ENCODE data around the gene SFTPA1. TPM values are rescaled to one million over a fixed set of nuclear protein-coding genes. Genes with fewer than 3 reads are reported as not detected.

Gene SFTPA1
- total and polyA plus RNA-seq, 10 of the 15 experiments (the other 5 are each of a cell fraction or from before 2014, with no cell fraction given): 3.7 TPM; not detected in 9

- no peak overlapping the region for H3K4me3 ChIP-seq
- H3K9ac ChIP-seq (ENCODE audit: control insufficient read depth, insufficient read depth, low read length): no peak overlapping the region
- H3K9me3 ChIP-seq (replicated peaks; ENCODE audit: control insufficient read depth, insufficient read depth, low read length): no peaks in the 10 kb centered on the region; the same call in 2 of the 3 replicates
- ChIA-PET POLR2A (no interaction called here), RAD21 (ENCODE audit: unreplicated experiment) (no interaction called here), CTCF (interaction anchor here (2.3 kb wide), 1 partner anchor 90 kb away, joined by 9 read pairs; no protein-coding TSS in a partner anchor), SMC1A (ENCODE audit: uncharacterized antibody, unreplicated experiment) (no interaction called here)
- no peak for ATAC-seq
- H3K4me1 ChIP-seq (ENCODE audit: control insufficient read depth, insufficient read depth, low read length): no peaks in the 10 kb centered on the region
- no peak for FAIRE-seq
- no peaks in the 10 kb centered on the region for H4K20me1 ChIP-seq (ENCODE audit: control insufficient read depth, insufficient read depth)
- H3K79me2 ChIP-seq (ENCODE audit: control insufficient read depth, insufficient read depth, low read length): no peaks in the 10 kb centered on the region
- intact Hi-C loops (cut with micrococcal nuclease; ENCODE audit: unreplicated experiment) (no loop called here), in situ Hi-C loops (cut with MboI) (no loop called here)
- WGBS (ENCODE audit: insufficient coverage, insufficient replicate concordance, low lambda C conversion rate, missing lambda C conversion rate): 19% methylated on average over 2 of the region's 2 CpGs
- H3K27ac ChIP-seq (ENCODE audit: control insufficient read depth, insufficient read depth): no peak overlapping the region
- no TSS peak for BruUV-seq (replicated peaks)
- no peak for DNase-seq (ENCODE audit: low read depth, low spot score)
- TF ChIP-seq BMI1 (IDR thresholded peaks at IDR 0.05; ENCODE audit: borderline replicate concordance) (no peak), CHD4 (IDR thresholded peaks at IDR 0.05) (no peak), IKZF2 (IDR thresholded peaks at IDR 0.05) (no peak), HDAC6 (IDR thresholded peaks at IDR 0.05; ENCODE audit: unreplicated experiment) (no peak), RELA (IDR thresholded peaks at IDR 0.05; ENCODE audit: borderline replicate concordance, partially characterized antibody) (no peak), NBN (IDR thresholded peaks at IDR 0.05) (no peak), POLR2AphosphoS2 (IDR thresholded peaks at IDR 0.05; ENCODE audit: low read depth, low read length) (no peak), SKIL (IDR thresholded peaks at IDR 0.05; ENCODE audit: low read depth, poor library complexity, severe bottlenecking) (no peak)
- TF ChIP-seq, protein P1, sequence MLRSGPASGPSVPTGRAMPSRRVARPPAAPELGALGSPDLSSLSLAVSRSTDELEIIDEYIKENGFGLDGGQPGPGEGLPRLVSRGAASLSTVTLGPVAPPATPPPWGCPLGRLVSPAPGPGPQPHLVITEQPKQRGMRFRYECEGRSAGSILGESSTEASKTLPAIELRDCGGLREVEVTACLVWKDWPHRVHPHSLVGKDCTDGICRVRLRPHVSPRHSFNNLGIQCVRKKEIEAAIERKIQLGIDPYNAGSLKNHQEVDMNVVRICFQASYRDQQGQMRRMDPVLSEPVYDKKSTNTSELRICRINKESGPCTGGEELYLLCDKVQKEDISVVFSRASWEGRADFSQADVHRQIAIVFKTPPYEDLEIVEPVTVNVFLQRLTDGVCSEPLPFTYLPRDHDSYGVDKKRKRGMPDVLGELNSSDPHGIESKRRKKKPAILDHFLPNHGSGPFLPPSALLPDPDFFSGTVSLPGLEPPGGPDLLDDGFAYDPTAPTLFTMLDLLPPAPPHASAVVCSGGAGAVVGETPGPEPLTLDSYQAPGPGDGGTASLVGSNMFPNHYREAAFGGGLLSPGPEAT (IDR thresholded peaks at IDR 0.05; ENCODE audit: low read depth): no peak
- no peaks in the 10 kb centered on the region; a peak in 1 of 4 replicates for H3K27me3 ChIP-seq (replicated peaks in 1 of 2; ENCODE audit: control insufficient read depth in 2 of 2, insufficient read depth in 2 of 2, low read length in 1 of 2)
- no peak overlapping the region for H3K4me2 ChIP-seq (ENCODE audit: control insufficient read depth, insufficient read depth)
- no peaks in the 10 kb centered on the region for H3K36me3 ChIP-seq (ENCODE audit: control insufficient read depth in 2 of 2, insufficient read depth in 2 of 2, low read length in 1 of 2)
- no peak overlapping the region for H2AFZ ChIP-seq (ENCODE audit: control insufficient read depth, low read depth, low read length)
Measured at GRCh38 chr10:79627075-79627474, 16.3 kb downstream of the SFTPA1 start.
